GM12878 (cell line): ENCODE results near the gene CALHM1. TPM values are rescaled to one million over a fixed set of nuclear protein-coding genes. Genes with fewer than 3 reads are reported as not detected.

Experiments used
- ATF3 ChIP-seq: IDR thresholded peaks from 2 replicates; pipeline ENCODE4 v1.6.1; 2011; ENCODE audit warnings: low read depth, mild to moderate bottlenecking, low read length, moderate library complexity, borderline replicate concordance; ENCODE audit errors: extremely low read depth
- ATF7 ChIP-seq: fragments of 450-650 bp; IDR thresholded peaks from 2 replicates; pipeline ENCODE4 v1.6.1; 2016; ENCODE audit warnings: low read depth, mild to moderate bottlenecking
- BACH1 ChIP-seq: fragments of 450-650 bp; IDR thresholded peaks from 2 replicates; pipeline ENCODE4 v1.6.1; 2017; ENCODE audit warnings: mild to moderate bottlenecking, borderline replicate concordance
- CHD4 ChIP-seq: fragments of 200-600 bp; sonication (generic); IDR thresholded peaks from 2 replicates; pipeline ENCODE4 v1.6.1; 2016; ENCODE audit warnings: mild to moderate bottlenecking
- HDAC2 ChIP-seq: fragments of 200-600 bp; sonication (generic); IDR thresholded peaks from 2 replicates; pipeline ENCODE4 v1.6.1; 2017
- NFIC ChIP-seq: IDR thresholded peaks from 2 replicates; pipeline ENCODE4 v1.6.1; 2012; ENCODE audit warnings: low read depth, mild to moderate bottlenecking, inconsistent platforms, low read length, moderate library complexity
- NR2C1 ChIP-seq: fragments of 450-650 bp; IDR thresholded peaks from 2 replicates; pipeline ENCODE4 v1.6.1; 2017; ENCODE audit warnings: antibody characterized with exemption, mild to moderate bottlenecking, moderate library complexity
- NR2F1 ChIP-seq: fragments of 450-650 bp; conservative IDR thresholded peaks from 2 replicates; pipeline ENCODE4 v1.6.1; 2017; ENCODE audit warnings: mild to moderate bottlenecking
- RFX5 ChIP-seq: IDR thresholded peaks from 2 replicates; pipeline ENCODE4 v1.6.1; 2011; ENCODE audit warnings: low read depth, low read length, improper control_type of control experiment
- SPI1 ChIP-seq: IDR thresholded peaks from 2 replicates; pipeline ENCODE4 v1.6.1; 2011; ENCODE audit warnings: low read depth, mild to moderate bottlenecking, low read length, moderate library complexity, borderline replicate concordance; ENCODE audit not compliant: insufficient read depth
- ZBTB4 ChIP-seq: fragments of 450-650 bp; formaldehyde crosslinking; IDR thresholded peaks from 2 replicates; pipeline ENCODE4 v1.4.0; 2022; ENCODE audit warnings: mild to moderate bottlenecking, moderate library complexity
- polyA plus RNA-seq, 11 experiments: library from polyadenylated mRNA; depleted of rRNA in 4 of 11; unstranded in 6 of 11; stranded (reverse) in 5 of 11; fragments of >200 nt; fragmentation: Nextera tagmentation in 4 of 11; fragmentation: Illumina TruSeq in 1 of 11; extraction: Ambion mirVana in 4 of 11; extraction: Trizol in 1 of 11; gene quantifications; 1 replicate in 1 of 11; 2 replicates in 10 of 11; pipeline versions ENCODE4 v1.2.1 to v1.2.3, GENCODE V29; 2011 to 2016; ENCODE audit warnings: inconsistent platforms in 2 of 11, missing spikeins in 2 of 11, low read depth in 1 of 11
- total RNA-seq, 4 experiments: library from RNA; depleted of rRNA in 3 of 4; stranded (reverse); fragments of >200 nt in 3 of 4; fragmentation: Illumina TruSeq in 1 of 4; extraction: Trizol in 1 of 4; gene quantifications; 2 replicates each; pipeline versions ENCODE4 v1.2.1 to v1.2.3, GENCODE V29; 2013 to 2021

The CALHM1 gene
- total and polyA plus RNA-seq, 10 of the 15 experiments (the other 5 are each of a cell fraction or from before 2014, with no cell fraction given) = 0.05 to 1.7 (median 0.17) TPM

- TF ChIP-seq ZBTB4 (no peak), BACH1 (no peak), ATF7 (no peak), SPI1 (no peak), NFIC (no peak), NR2C1 (no peak), HDAC2 (no peak), NR2F1 (no peak), RFX5 (no peak), ATF3 (no peak), CHD4 (no peak)
Observed at GRCh38 chr10:103459615-103460014, 915 bp upstream of the CALHM1 start (continued).
